Suppressor macrophage treated with lipopolysaccharide for 1 hour (primary cell): ENCODE measurements around the gene LRRC15.

Experiments
- DNase-seq, 3 donors: peaks; one replicate each; pipeline ENCODE4 v3.0.0-alpha.2; 2020 to 2022

The LRRC15 gene

GRCh38 chr3:194330579-194330978 lies 39.0 kb downstream of the LRRC15 start:
- DNase-seq: peak; percentile 69 to 85 (median 75)

GRCh38 chr3:194330160-194330559 lies 39.4 kb downstream of the LRRC15 start:
- no peak for DNase-seq

GRCh38 chr3:194329583-194329965 lies 40.0 kb downstream of the LRRC15 start:
- DNase-seq: no peak

GRCh38 chr3:194328942-194329582 lies 40.5 kb downstream of the LRRC15 start:
- no peak for DNase-seq

- peak in 2 of 3 donors; percentile 29 to 35 for DNase-seq
Observed at GRCh38 chr3:194328053-194328657, 41.4 kb downstream of the LRRC15 start.

GRCh38 chr3:194327218-194328052 lies 42.1 kb downstream of the LRRC15 start:
- DNase-seq: no peak

GRCh38 chr3:194326968-194327217 lies 42.6 kb downstream of the LRRC15 start:
- DNase-seq: no peak

- DNase-seq: no peak
Observed at GRCh38 chr3:194326192-194326967, 43.2 kb downstream of the LRRC15 start.

GRCh38 chr3:194325424-194326153 lies 44.0 kb downstream of the LRRC15 start:
- DNase-seq: no peak

GRCh38 chr3:194324823-194325327 lies 44.7 kb downstream of the LRRC15 start:
- no peak for DNase-seq

GRCh38 chr3:194323785-194324735 lies 45.5 kb downstream of the LRRC15 start:
- peak; percentile 61 to 73 (median 64) for DNase-seq

GRCh38 chr3:194322678-194323211 lies 46.8 kb downstream of the LRRC15 start:
- peak in 2 of 3 donors; percentile 33 to 45 for DNase-seq

GRCh38 chr3:194321693-194322640 lies 47.6 kb downstream of the LRRC15 start:
- DNase-seq: no peak

GRCh38 chr3:194320744-194321243 lies 48.7 kb downstream of the LRRC15 start:
- DNase-seq: no peak

GRCh38 chr3:194320100-194320499 lies 49.4 kb downstream of the LRRC15 start:
- DNase-seq: no peak

- no peak for DNase-seq
Observed at GRCh38 chr3:194318511-194319161, 50.9 kb downstream of the LRRC15 start.

- no peak for DNase-seq
Observed at GRCh38 chr3:194316918-194317317, 52.6 kb downstream of the LRRC15 start.

- no peak for DNase-seq
Observed at GRCh38 chr3:194315965-194316361, 53.6 kb downstream of the LRRC15 start.
